Transverse colon (tissue), 4 donors: ENCODE measurements around the gene RHOA.

Experiments used
- CTCF ChIP-seq, 5 experiments: fragments of 200-600 bp in 3 of 5; fragments of 450-650 bp in 2 of 5; sonication (generic) in 3 of 5; IDR thresholded peaks; 1 replicate in 2 of 5; 2 replicates in 3 of 5; pipeline ENCODE4 v1.5.1; 2016 to 2017; ENCODE audit warnings: antibody characterized with exemption in 5 of 5, inconsistent platforms in 3 of 5, mild to moderate bottlenecking in 2 of 5, moderate library complexity in 1 of 5
- POLR2AphosphoS5 ChIP-seq, 3 donors: sonication (generic); formaldehyde crosslinking; IDR thresholded peaks; one replicate each; pipeline ENCODE4 v1.6.1; 2016; ENCODE audit warnings: antibody characterized with exemption in 3 of 3

GRCh38 chr3:49343163-49343562 is 68.6 kb downstream of the RHOA start:
- TF ChIP-seq POLR2AphosphoS5 (IDR thresholded peaks at IDR 0.05) (no peak), CTCF (IDR thresholded peaks at IDR 0.05) (no peak)
